ENCODE results near the gene COL27A1.

The COL27A1 gene

GRCh38 chr9:114157516-114158176 lies 2.3 kb downstream of the COL27A1 start:
- H2BK12ac ChIP-seq (ENCODE audit: low read length), result no peak overlapping the region
- peaks cover 10% of the 10 kb centered on the region for H3K79me1 ChIP-seq (ENCODE audit: low read length)
- no peak overlapping the region for H3K14ac ChIP-seq (ENCODE audit: low read length)
- H3K9me3 ChIP-seq (ENCODE audit: insufficient read depth, low read depth, low read length), result peaks cover 3% of the 10 kb centered on the region
- peaks cover 29 to 37% of the 10 kb centered on the region in 2 experiments for H3K4me1 ChIP-seq (ENCODE audit: control insufficient read depth in 1 of 2, insufficient read depth in 2 of 2, low read length in 2 of 2)
- H3K27me3 ChIP-seq (ENCODE audit: insufficient read depth, low read length), result peaks cover 17% of the 10 kb centered on the region
- no peak overlapping the region for H3K27ac ChIP-seq (ENCODE audit: low read depth, low read length)
- H4K8ac ChIP-seq (ENCODE audit: low read depth, low read length), result no peak overlapping the region
- H2AK5ac ChIP-seq (ENCODE audit: low read length), result peak overlapping the region; percentile 1
- DNase-seq, result peak; percentile 6 to 37
- no CpG with 5 or more reads among the region's 9 CpGs for WGBS (ENCODE audit: extremely low coverage, insufficient coverage, insufficient read length)
- H3K36me3 ChIP-seq (ENCODE audit: control insufficient read depth in 1 of 2, insufficient read depth in 2 of 2, low read length in 2 of 2), result peaks cover 0 to 5% of the 10 kb centered on the region in 2 experiments
- no peak overlapping the region for H3K23ac ChIP-seq (ENCODE audit: low read length)
- no peak overlapping the region for H3K18ac ChIP-seq (ENCODE audit: low read length)
- H2AFZ ChIP-seq (ENCODE audit: insufficient read depth, low read length, poor library complexity), result no peak overlapping the region
- H2BK120ac ChIP-seq (ENCODE audit: insufficient read depth, low read length, poor library complexity), result no peak overlapping the region
- peak overlapping the region; percentile 72 for H3K4me2 ChIP-seq (ENCODE audit: low read length)
- H3K4ac ChIP-seq (ENCODE audit: low read depth, low read length), result no peak overlapping the region
- H3K79me2 ChIP-seq (ENCODE audit: control insufficient read depth, insufficient read depth, low read length, poor library complexity), result peaks cover 7% of the 10 kb centered on the region
- H2BK5ac ChIP-seq (ENCODE audit: low read depth, low read length, poor library complexity), result no peak overlapping the region
- H3K9ac ChIP-seq (ENCODE audit: low read length), result no peak overlapping the region
- peak overlapping the region; percentile 61 for H4K91ac ChIP-seq (ENCODE audit: low read depth, low read length)
- peak overlapping the region; percentile 10 for H3K4me3 ChIP-seq (ENCODE audit: low read depth, low read length)
- H4K12ac ChIP-seq (ENCODE audit: low read depth, low read length), result no peak overlapping the region

DNA sequence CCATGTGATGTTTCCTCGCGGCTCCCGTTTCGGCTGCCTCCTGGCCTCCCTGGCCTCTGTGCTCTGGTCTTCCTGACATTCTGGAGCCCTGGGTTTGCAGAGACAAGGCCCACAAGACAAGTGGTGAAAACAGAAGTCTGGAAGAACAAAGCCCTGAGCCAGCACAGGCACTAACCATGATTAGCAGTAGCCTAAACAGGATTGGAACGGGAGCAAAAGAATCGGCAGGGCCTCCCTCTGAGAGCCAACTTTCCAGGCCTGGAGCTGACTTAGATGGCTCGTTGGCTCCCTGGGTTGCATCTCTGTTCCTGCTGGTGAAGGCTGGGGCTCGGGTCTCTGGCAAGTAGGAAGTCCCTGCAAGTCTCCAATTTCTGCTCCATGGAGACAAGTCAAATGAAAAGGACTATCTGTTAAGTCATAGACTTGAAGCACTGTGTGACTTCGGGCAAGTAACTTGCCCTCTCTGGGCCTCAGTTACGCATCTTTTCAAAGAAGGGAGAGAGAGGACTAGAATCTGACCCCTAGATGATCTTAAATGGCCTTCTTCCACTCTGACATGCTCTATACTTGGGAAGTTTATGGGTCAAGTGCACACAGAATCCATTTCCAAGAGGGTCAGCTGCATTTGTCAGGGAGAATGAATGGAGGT lies 3.3 kb downstream of the COL27A1 start:
- H3K9me3 ChIP-seq (ENCODE audit: insufficient read depth, low read depth, low read length), result peaks cover 3% of the 10 kb centered on the region
- DNase-seq, result no peak
- H2BK12ac ChIP-seq (ENCODE audit: low read length), result no peak overlapping the region

GRCh38 chr9:114159691-114160090 lies 4.4 kb downstream of the COL27A1 start:
- no peak overlapping the region for H2AK5ac ChIP-seq (ENCODE audit: low read length)
- DNase-seq, result no peak
- no peak overlapping the region for H2AFZ ChIP-seq (ENCODE audit: insufficient read depth, low read length, poor library complexity)
- no peaks in the 10 kb centered on the region for H3K9me3 ChIP-seq (ENCODE audit: insufficient read depth, low read depth, low read length)
- H2BK5ac ChIP-seq (ENCODE audit: low read depth, low read length, poor library complexity), result no peak overlapping the region
- no peak overlapping the region for H2BK120ac ChIP-seq (ENCODE audit: insufficient read depth, low read length, poor library complexity)
- no peak overlapping the region for H4K91ac ChIP-seq (ENCODE audit: low read depth, low read length)
- H3K79me1 ChIP-seq (ENCODE audit: low read length), result peaks cover 10% of the 10 kb centered on the region
- H3K18ac ChIP-seq (ENCODE audit: low read length), result no peak overlapping the region
- H3K27me3 ChIP-seq (ENCODE audit: insufficient read depth, low read length), result peaks cover 3% of the 10 kb centered on the region
- H4K12ac ChIP-seq (ENCODE audit: low read depth, low read length), result no peak overlapping the region
- H2BK12ac ChIP-seq (ENCODE audit: low read length), result no peak overlapping the region
- H3K4me2 ChIP-seq (ENCODE audit: low read length), result no peak overlapping the region
- no CpG with 5 or more reads among the region's 3 CpGs for WGBS (ENCODE audit: extremely low coverage, insufficient coverage, insufficient read length)
- no peak overlapping the region for H3K27ac ChIP-seq (ENCODE audit: low read depth, low read length)
- peaks cover 32 to 34% of the 10 kb centered on the region in 2 experiments for H3K4me1 ChIP-seq (ENCODE audit: control insufficient read depth in 1 of 2, insufficient read depth in 2 of 2, low read length in 2 of 2)
- H3K14ac ChIP-seq (ENCODE audit: low read length), result no peak overlapping the region
- peaks cover 0 to 5% of the 10 kb centered on the region in 2 experiments for H3K36me3 ChIP-seq (ENCODE audit: control insufficient read depth in 1 of 2, insufficient read depth in 2 of 2, low read length in 2 of 2)
- H3K4me3 ChIP-seq (ENCODE audit: low read depth, low read length), result no peak overlapping the region
- peaks cover 7% of the 10 kb centered on the region for H3K79me2 ChIP-seq (ENCODE audit: control insufficient read depth, insufficient read depth, low read length, poor library complexity)
- no peak overlapping the region for H3K9ac ChIP-seq (ENCODE audit: low read length)
- H4K8ac ChIP-seq (ENCODE audit: low read depth, low read length), result no peak overlapping the region
- no peak overlapping the region for H3K4ac ChIP-seq (ENCODE audit: low read depth, low read length)
- no peak overlapping the region for H3K23ac ChIP-seq (ENCODE audit: low read length)

More for the DNA sequence above, 3.3 kb downstream of the COL27A1 start:
- H3K4ac ChIP-seq (ENCODE audit: low read depth, low read length), result no peak overlapping the region
- H3K18ac ChIP-seq (ENCODE audit: low read length), result no peak overlapping the region
- no peak overlapping the region for H3K4me3 ChIP-seq (ENCODE audit: low read depth, low read length)
- peaks cover 10% of the 10 kb centered on the region for H3K79me1 ChIP-seq (ENCODE audit: low read length)
- peaks cover 7% of the 10 kb centered on the region for H3K79me2 ChIP-seq (ENCODE audit: control insufficient read depth, insufficient read depth, low read length, poor library complexity)
- H4K12ac ChIP-seq (ENCODE audit: low read depth, low read length), result no peak overlapping the region
- peaks cover 0 to 5% of the 10 kb centered on the region in 2 experiments for H3K36me3 ChIP-seq (ENCODE audit: control insufficient read depth in 1 of 2, insufficient read depth in 2 of 2, low read length in 2 of 2)
- H2BK5ac ChIP-seq (ENCODE audit: low read depth, low read length, poor library complexity), result no peak overlapping the region
- H3K9ac ChIP-seq (ENCODE audit: low read length), result no peak overlapping the region
- H2BK120ac ChIP-seq (ENCODE audit: insufficient read depth, low read length, poor library complexity), result no peak overlapping the region
- peaks cover 34 to 40% of the 10 kb centered on the region in 2 experiments for H3K4me1 ChIP-seq (ENCODE audit: control insufficient read depth in 1 of 2, insufficient read depth in 2 of 2, low read length in 2 of 2)
- H4K8ac ChIP-seq (ENCODE audit: low read depth, low read length), result no peak overlapping the region
- WGBS (ENCODE audit: extremely low coverage, insufficient coverage, insufficient read length), result no CpG with 5 or more reads among the region's 10 CpGs
- H3K27ac ChIP-seq (ENCODE audit: low read depth, low read length), result no peak overlapping the region
- no peak overlapping the region for H3K14ac ChIP-seq (ENCODE audit: low read length)
- H3K23ac ChIP-seq (ENCODE audit: low read length), result no peak overlapping the region
- peaks cover 13% of the 10 kb centered on the region for H3K27me3 ChIP-seq (ENCODE audit: insufficient read depth, low read length)
- no peak overlapping the region for H2AFZ ChIP-seq (ENCODE audit: insufficient read depth, low read length, poor library complexity)
- no peak overlapping the region for H2AK5ac ChIP-seq (ENCODE audit: low read length)
- H3K4me2 ChIP-seq (ENCODE audit: low read length), result no peak overlapping the region
- no peak overlapping the region for H4K91ac ChIP-seq (ENCODE audit: low read depth, low read length)

GRCh38 chr9:114161513-114161912 lies 6.2 kb downstream of the COL27A1 start:
- H3K79me2 ChIP-seq (ENCODE audit: control insufficient read depth, insufficient read depth, low read length, poor library complexity), result peaks cover 1% of the 10 kb centered on the region
- H4K91ac ChIP-seq (ENCODE audit: low read depth, low read length), result no peak overlapping the region
- peaks cover 0 to 5% of the 10 kb centered on the region in 2 experiments for H3K36me3 ChIP-seq (ENCODE audit: control insufficient read depth in 1 of 2, insufficient read depth in 2 of 2, low read length in 2 of 2)
- H2BK5ac ChIP-seq (ENCODE audit: low read depth, low read length, poor library complexity), result no peak overlapping the region
- H3K4ac ChIP-seq (ENCODE audit: low read depth, low read length), result no peak overlapping the region
- H2BK12ac ChIP-seq (ENCODE audit: low read length), result no peak overlapping the region
- H3K18ac ChIP-seq (ENCODE audit: low read length), result no peak overlapping the region
- H3K23ac ChIP-seq (ENCODE audit: low read length), result no peak overlapping the region
- H4K12ac ChIP-seq (ENCODE audit: low read depth, low read length), result no peak overlapping the region
- H2AK5ac ChIP-seq (ENCODE audit: low read length), result no peak overlapping the region
- WGBS (ENCODE audit: extremely low coverage, insufficient coverage, insufficient read length), result no CpG with 5 or more reads among the region's 4 CpGs
- H3K4me1 ChIP-seq (ENCODE audit: control insufficient read depth in 1 of 2, insufficient read depth in 2 of 2, low read length in 2 of 2), result peaks cover 33 to 38% of the 10 kb centered on the region in 2 experiments
- peaks cover 2% of the 10 kb centered on the region for H3K79me1 ChIP-seq (ENCODE audit: low read length)
- H3K14ac ChIP-seq (ENCODE audit: low read length), result no peak overlapping the region
- H3K27ac ChIP-seq (ENCODE audit: low read depth, low read length), result no peak overlapping the region
- no peak overlapping the region for H2BK120ac ChIP-seq (ENCODE audit: insufficient read depth, low read length, poor library complexity)
- DNase-seq, result no peak
- H3K27me3 ChIP-seq (ENCODE audit: insufficient read depth, low read length), result no peaks in the 10 kb centered on the region
- no peak overlapping the region for H3K4me3 ChIP-seq (ENCODE audit: low read depth, low read length)
- H3K9ac ChIP-seq (ENCODE audit: low read length), result no peak overlapping the region
- no peak overlapping the region for H2AFZ ChIP-seq (ENCODE audit: insufficient read depth, low read length, poor library complexity)
- no peaks in the 10 kb centered on the region for H3K9me3 ChIP-seq (ENCODE audit: insufficient read depth, low read depth, low read length)
- no peak overlapping the region for H4K8ac ChIP-seq (ENCODE audit: low read depth, low read length)
- no peak overlapping the region for H3K4me2 ChIP-seq (ENCODE audit: low read length)

Measured in trophoblast cell (in vitro differentiated cells and primary cell).